Type B pancreatic cell (in vitro differentiated cells): ENCODE results near the gene SCYL3. TPM values are rescaled to one million over a fixed set of nuclear protein-coding genes. Genes with fewer than 3 reads are reported as not detected.

ENCODE experiments used
- DNase-seq: peaks from one replicate; pipeline ENCODE4 v3.0.0; 2021; ENCODE audit warnings: mixed read lengths; ENCODE audit not compliant: unreplicated experiment; ENCODE audit errors: extremely low spot score
- H3K27ac Mint-ChIP-seq: 2 replicates; pipeline ENCODE4 v1.8.0; 2021; ENCODE audit warnings: mild to moderate bottlenecking, mixed read lengths
- H3K27me3 Mint-ChIP-seq: 2 replicates; pipeline ENCODE4 v1.8.0; 2021; ENCODE audit warnings: mixed read lengths
- H3K36me3 Mint-ChIP-seq: 2 replicates; pipeline ENCODE4 v1.8.0; 2021; ENCODE audit warnings: mixed read lengths
- H3K4me1 Mint-ChIP-seq: one replicate; pipeline ENCODE4 v1.8.0; 2021; ENCODE audit warnings: mixed read lengths; ENCODE audit not compliant: unreplicated experiment
- H3K4me3 Mint-ChIP-seq: 2 replicates; pipeline ENCODE4 v1.8.0; 2021; ENCODE audit warnings: mild to moderate bottlenecking, mixed read lengths
- H3K9me3 Mint-ChIP-seq: 2 replicates; pipeline ENCODE4 v1.8.0; 2021; ENCODE audit warnings: mixed read lengths
- total RNA-seq: library from RNA; stranded (reverse); gene quantifications from 2 replicates; pipeline ENCODE4 v1.2.1, GENCODE V29; 2021; ENCODE audit warnings: low replicate concordance
- TF ChIP-seq, protein P1 (sequence below): fragments of 200-600 bp; sonication (generic); conservative IDR thresholded peaks from 2 replicates; pipeline ENCODE4 v1.5.0; 2021; ENCODE audit warnings: antibody characterized with exemption, mild to moderate bottlenecking

The SCYL3 gene
- total RNA-seq, 1 donor from 2014 or later: 12.4 TPM

DNA sequence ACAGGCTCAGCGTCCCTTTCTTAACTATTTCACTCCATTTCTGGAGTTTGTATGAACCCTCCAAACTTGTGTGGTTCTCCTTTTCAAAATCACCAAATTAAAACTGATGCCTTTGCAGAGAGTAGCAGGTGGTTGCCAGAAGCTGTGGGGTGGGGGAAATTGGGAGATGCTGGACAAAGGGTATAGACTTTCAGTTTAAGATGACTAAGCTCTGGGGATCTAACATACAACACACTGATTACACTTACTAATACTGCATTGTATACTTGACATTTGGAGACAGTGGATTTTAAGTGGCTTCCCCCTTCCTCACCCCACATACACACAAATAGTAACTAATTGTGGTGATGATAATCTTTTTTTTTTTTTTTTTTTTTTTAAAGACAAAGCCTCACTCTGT is 11.1 kb upstream of the SCYL3 start:
- H3K9me3 Mint-ChIP-seq: no peaks in the 10 kb centered on the region
- no peaks in the 10 kb centered on the region for H3K4me1 Mint-ChIP-seq
- no peak overlapping the region for H3K27ac Mint-ChIP-seq
- H3K4me3 Mint-ChIP-seq: no peak overlapping the region
- peaks cover 3% of the 10 kb centered on the region for H3K27me3 Mint-ChIP-seq
- TF ChIP-seq, protein P1, sequence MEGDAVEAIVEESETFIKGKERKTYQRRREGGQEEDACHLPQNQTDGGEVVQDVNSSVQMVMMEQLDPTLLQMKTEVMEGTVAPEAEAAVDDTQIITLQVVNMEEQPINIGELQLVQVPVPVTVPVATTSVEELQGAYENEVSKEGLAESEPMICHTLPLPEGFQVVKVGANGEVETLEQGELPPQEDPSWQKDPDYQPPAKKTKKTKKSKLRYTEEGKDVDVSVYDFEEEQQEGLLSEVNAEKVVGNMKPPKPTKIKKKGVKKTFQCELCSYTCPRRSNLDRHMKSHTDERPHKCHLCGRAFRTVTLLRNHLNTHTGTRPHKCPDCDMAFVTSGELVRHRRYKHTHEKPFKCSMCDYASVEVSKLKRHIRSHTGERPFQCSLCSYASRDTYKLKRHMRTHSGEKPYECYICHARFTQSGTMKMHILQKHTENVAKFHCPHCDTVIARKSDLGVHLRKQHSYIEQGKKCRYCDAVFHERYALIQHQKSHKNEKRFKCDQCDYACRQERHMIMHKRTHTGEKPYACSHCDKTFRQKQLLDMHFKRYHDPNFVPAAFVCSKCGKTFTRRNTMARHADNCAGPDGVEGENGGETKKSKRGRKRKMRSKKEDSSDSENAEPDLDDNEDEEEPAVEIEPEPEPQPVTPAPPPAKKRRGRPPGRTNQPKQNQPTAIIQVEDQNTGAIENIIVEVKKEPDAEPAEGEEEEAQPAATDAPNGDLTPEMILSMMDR: no peak
- no peak for DNase-seq
- H3K36me3 Mint-ChIP-seq: no peaks in the 10 kb centered on the region

DNA sequence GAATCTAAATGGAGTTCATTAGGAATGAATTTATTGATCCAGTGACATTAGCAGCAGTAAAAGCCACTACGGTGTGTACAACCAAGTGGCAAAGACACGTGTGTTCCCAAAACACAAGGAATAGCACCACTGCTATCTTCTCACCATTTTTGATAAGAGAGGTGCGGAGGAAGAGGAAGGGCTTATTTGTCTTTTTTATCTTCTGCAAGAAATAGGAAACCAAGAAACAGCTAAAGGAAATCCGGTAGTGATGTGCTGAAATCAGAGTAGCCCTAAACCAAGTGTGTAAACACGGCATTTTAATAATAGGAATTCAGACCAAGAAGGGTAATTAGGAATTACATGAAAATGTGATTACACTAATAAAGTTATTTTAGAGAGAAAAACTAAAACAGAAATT is 9.1 kb upstream of the SCYL3 start:
- Mint-ChIP-seq H3K36me3 (no peaks in the 10 kb centered on the region), H3K9me3 (no peaks in the 10 kb centered on the region)

DNA sequence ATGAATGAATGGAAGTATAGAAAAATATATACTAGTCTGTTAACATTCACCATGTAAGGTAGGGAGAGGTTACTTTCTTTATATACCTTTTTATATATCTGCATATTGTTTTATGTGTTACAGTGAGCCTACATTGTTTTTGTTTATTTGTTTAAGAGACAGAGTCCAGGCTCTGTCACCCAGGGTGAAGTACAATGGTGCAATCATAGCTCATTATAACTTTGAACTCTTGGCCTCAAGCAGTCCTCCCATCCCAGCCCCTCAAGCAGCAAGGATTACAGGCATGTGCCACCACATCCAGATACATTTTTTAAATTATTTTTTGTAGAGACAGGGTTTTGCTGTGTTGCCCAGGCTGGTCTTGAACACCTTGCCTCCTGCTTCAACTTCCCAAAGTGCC is 7.4 kb upstream of the SCYL3 start:
- Mint-ChIP-seq H3K4me3 (no peak overlapping the region), H3K9me3 (no peaks in the 10 kb centered on the region), H3K4me1 (no peaks in the 10 kb centered on the region), H3K36me3 (no peaks in the 10 kb centered on the region), H3K27ac (no peak overlapping the region), H3K27me3 (peaks cover 24% of the 10 kb centered on the region)
- TF ChIP-seq, protein P1: no peak
- no peak for DNase-seq

More for the DNA sequence above, 9.1 kb upstream of the SCYL3 start:
- DNase-seq: no peak
- no peak overlapping the region for H3K4me3 Mint-ChIP-seq
- TF ChIP-seq, protein P1: no peak
- peaks cover 12% of the 10 kb centered on the region for H3K27me3 Mint-ChIP-seq
- no peak overlapping the region for H3K27ac Mint-ChIP-seq
- H3K4me1 Mint-ChIP-seq: no peaks in the 10 kb centered on the region

DNA sequence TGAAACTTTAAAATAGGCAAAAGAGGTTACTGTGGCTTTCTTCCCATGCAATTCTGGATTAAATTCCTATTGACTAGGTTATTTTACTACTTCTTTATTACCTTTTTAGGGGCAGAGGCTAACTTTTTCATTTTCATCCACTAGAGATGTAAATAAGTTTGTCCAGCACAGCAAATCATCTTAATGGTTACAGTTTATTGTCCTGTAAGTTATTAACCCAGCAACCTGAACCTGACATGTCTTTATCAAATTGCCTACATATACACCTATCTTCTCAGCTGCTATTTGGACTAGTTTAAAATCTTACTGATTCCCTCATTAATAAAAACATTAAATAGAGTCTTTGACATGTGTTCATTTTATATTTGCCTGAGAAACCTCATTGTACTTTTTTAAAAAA is 6.9 kb upstream of the SCYL3 start:
- no peaks in the 10 kb centered on the region for H3K36me3 Mint-ChIP-seq
- H3K27me3 Mint-ChIP-seq: peaks cover 24% of the 10 kb centered on the region
- H3K4me1 Mint-ChIP-seq: no peaks in the 10 kb centered on the region
- no peak overlapping the region for H3K27ac Mint-ChIP-seq
- no peak overlapping the region for H3K4me3 Mint-ChIP-seq
- TF ChIP-seq, protein P1: no peak
- DNase-seq: no peak
- H3K9me3 Mint-ChIP-seq: no peaks in the 10 kb centered on the region

DNA sequence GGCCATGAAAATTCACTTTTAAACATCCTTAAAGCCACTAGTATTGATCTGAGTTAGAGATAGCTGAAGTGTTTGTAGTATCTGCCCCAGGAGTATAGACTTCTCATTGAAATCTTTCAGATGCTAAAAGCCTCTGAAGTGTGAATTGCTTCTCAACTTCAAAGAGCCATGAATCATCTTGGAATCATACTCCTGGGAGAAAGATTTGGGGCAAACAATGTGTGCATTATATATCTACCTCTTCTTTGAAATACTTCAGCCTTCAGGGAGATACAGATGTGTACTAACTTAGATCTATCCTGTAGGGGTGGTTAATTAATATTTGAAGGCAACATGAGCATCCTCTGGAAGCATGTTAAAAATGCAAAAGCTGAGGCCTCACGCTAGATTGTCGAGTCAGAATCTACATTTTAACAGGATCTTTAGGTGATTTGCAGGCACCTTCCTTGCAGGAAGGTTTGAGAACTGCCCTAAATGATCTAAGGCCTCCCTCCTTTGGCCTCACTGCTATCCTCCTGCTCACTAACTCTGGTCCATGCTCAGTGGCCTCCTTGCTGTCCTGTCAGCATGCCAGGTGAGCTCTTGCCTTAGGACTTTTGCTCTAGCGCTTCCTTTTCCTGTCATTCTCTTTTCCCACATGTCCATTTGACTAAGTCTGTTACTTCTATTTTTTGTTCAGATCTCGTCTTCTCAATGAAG is 6.0 kb upstream of the SCYL3 start:
- Mint-ChIP-seq H3K4me3 (no peak overlapping the region), H3K27me3 (peaks cover 26% of the 10 kb centered on the region), H3K9me3 (peaks cover 3% of the 10 kb centered on the region), H3K27ac (no peak overlapping the region), H3K4me1 (no peaks in the 10 kb centered on the region), H3K36me3 (no peaks in the 10 kb centered on the region)
- TF ChIP-seq, protein P1: no peak
- DNase-seq: no peak
